Stomach (tissue), 9 donors: ENCODE results near the gene KLHDC1. TPM values are rescaled to one million over a fixed set of nuclear protein-coding genes. Genes with fewer than 3 reads are reported as not detected.

Experiments
- DNase-seq, 2 donors: peaks; one replicate each; pipeline versions ENCODE4 v3.0.0 to v3.0.0-alpha.2; 2013 to 2019
- H3K27ac ChIP-seq, 5 donors: fragments of 200-600 bp in 4 of 5; sonication (generic) in 4 of 5; one replicate each; pipeline ENCODE4 v1.5.1; 2013 to 2019; ENCODE audit warnings: mild to moderate bottlenecking in 1 of 5, moderate library complexity in 1 of 5
- H3K27me3 ChIP-seq, 3 donors: fragments of 200-600 bp; sonication (generic); one replicate each; pipeline ENCODE4 v1.5.1; 2017 to 2019; ENCODE audit warnings: mixed run types in 1 of 3
- H3K36me3 ChIP-seq, 4 donors: fragments of 200-600 bp; sonication (generic); 1 replicate in 3 of 4; 2 replicates in 1 of 4; pipeline ENCODE4 v1.5.1; 2016 to 2019
- H3K4me1 ChIP-seq, 4 donors: fragments of 200-600 bp; sonication (generic); one replicate each; pipeline ENCODE4 v1.5.1; 2016 to 2019
- H3K4me3 ChIP-seq, 4 donors: fragments of 200-600 bp; sonication (generic) in 3 of 4; one replicate each; pipeline ENCODE4 v1.5.1; 2016 to 2019; ENCODE audit warnings: mild to moderate bottlenecking in 1 of 4
- H3K9me3 ChIP-seq, 4 donors: fragments of 200-600 bp; sonication (generic); one replicate each; pipeline ENCODE4 v1.5.1; 2016 to 2019
- CTCF ChIP-seq, 7 experiments: fragments of 450-650 bp in 4 of 7; fragments of 200-600 bp in 3 of 7; sonication (generic) in 3 of 7; IDR thresholded peaks; one replicate each; pipeline ENCODE4 v1.5.1; 2016 to 2019; ENCODE audit warnings: antibody characterized with exemption in 7 of 7, control low read depth in 2 of 7, mild to moderate bottlenecking in 1 of 7
- EP300 ChIP-seq: sonication (generic); formaldehyde crosslinking; IDR thresholded peaks from one replicate; pipeline ENCODE4 v1.6.1; 2017; ENCODE audit warnings: antibody characterized with exemption
- POLR2A ChIP-seq, 4 donors: fragments of 450-650 bp; IDR thresholded peaks; one replicate each; pipeline ENCODE4 v1.6.1; 2016; ENCODE audit warnings: antibody characterized with exemption in 4 of 4, control low read depth in 2 of 4, mild to moderate bottlenecking in 1 of 4, moderate library complexity in 1 of 4
- POLR2AphosphoS5 ChIP-seq, 3 donors: sonication (generic); formaldehyde crosslinking; IDR thresholded peaks; one replicate each; pipeline ENCODE4 v1.6.1; 2016; ENCODE audit warnings: antibody characterized with exemption in 3 of 3
- WGBS, 5 donors: extraction: QIAGEN DNeasy Blood & Tissue Kit in 3 of 5; methylation state at CpG; one replicate each; pipeline versions ENCODE4 v1.1.5 to v1.1.7; 2013 to 2018; 5-methylcytosine and 5-hydroxymethylcytosine counted together
- intact Hi-C: fragments of 100-400 bp; cut with DNase I; formaldehyde crosslinking; loops from one replicate; pipeline ENCODE4 v1.15.1; 2023; ENCODE audit warnings: low total_unique reads
- polyA plus RNA-seq, 3 donors: library from polyadenylated mRNA; stranded (reverse); fragments of 200-250 nt; gene quantifications; one replicate each; pipeline ENCODE4 v1.2.3, GENCODE V29; 2013
- total RNA-seq, 5 donors: library from RNA; depleted of rRNA; stranded (reverse); fragments of >200 nt; gene quantifications; one replicate each; pipeline versions ENCODE4 v1.1.0 to v1.2.3, GENCODE V29; 2014 to 2016
- donor health status: healthy with polysubstance abuse.
- donor health status: Bipolar disorder and iron deficiency.
- donor health status: healthy.

KLHDC1 gene
- total and polyA plus RNA-seq, 8 donors, result 0.58 to 20.2 (median 2.2) TPM

GRCh38 chr14:49679271-49679670 is 13.6 kb upstream of the KLHDC1 start:
- Histone ChIP-seq H3K9me3 (no peaks in the 10 kb centered on the region), H3K36me3 (peaks cover 0 to 15% (median 5%) of the 10 kb centered on the region in 4 donors), H3K4me1 (no peaks in the 10 kb centered on the region), H3K27ac (no peak overlapping the region), H3K4me3 (no peak overlapping the region), H3K27me3 (no peaks in the 10 kb centered on the region)
- 64 to 79% (median 72%) methylated on average over 2 of the region's 2 CpGs for whole genome bisulfite sequencing, 5 donors
- intact Hi-C loops, result no loop called here
- TF ChIP-seq EP300 (no peak), POLR2A (IDR thresholded peaks at IDR 0.05) (no peak), POLR2AphosphoS5 (IDR thresholded peaks at IDR 0.05) (no peak)
- DNase-seq, result no peak

GRCh38 chr14:49686425-49686824 is 6.5 kb upstream of the KLHDC1 start:
- Histone ChIP-seq H3K4me3 (no peak overlapping the region), H3K4me1 (peaks cover 9 to 19% (median 15%) of the 10 kb centered on the region in 4 donors), H3K36me3 (peaks cover 0 to 10% (median under 1%) of the 10 kb centered on the region in 4 donors), H3K9me3 (no peaks in the 10 kb centered on the region), H3K27me3 (no peaks in the 10 kb centered on the region), H3K27ac (no peak overlapping the region)
- intact Hi-C loops, result no loop called here
- 85 to 97% (median 94%) methylated on average over 4 of the region's 4 CpGs for WGBS, 5 donors
- no peak for DNase-seq
- TF ChIP-seq POLR2A (IDR thresholded peaks at IDR 0.05), result no peak
- no peak for TF ChIP-seq EP300
- TF ChIP-seq POLR2AphosphoS5 (IDR thresholded peaks at IDR 0.05), result no peak
- no peak for TF ChIP-seq CTCF (IDR thresholded peaks at IDR 0.05)

GRCh38 chr14:49687942-49688700 is 4.8 kb upstream of the KLHDC1 start, which contains the start of gene POLE2:
POLE2 (minus strand) TSS chr14:49688214; CDS start chr14:49688203, 11 bp downstream.
- Histone ChIP-seq H3K27me3 (no peaks in the 10 kb centered on the region), H3K4me1 (peaks cover 14 to 34% (median 25%) of the 10 kb centered on the region in 4 donors), H3K9me3 (no peaks in the 10 kb centered on the region), H3K4me3 (peak within 1 kb of the TSS; percentile 70 to 90 (median 80)), H3K36me3 (no peaks in the 10 kb centered on the region), H3K27ac (peak within 1 kb of the TSS; percentile 57 to 87 (median 83))
- intact Hi-C loops, result no loop called here
- peak; percentile 78 to 94 for DNase-seq
- TF ChIP-seq POLR2A (IDR thresholded peaks at IDR 0.05) (no peak), POLR2AphosphoS5 (IDR thresholded peaks at IDR 0.05) (peak in 2 of 3 donors; percentile 14 to 71)
- 5 to 17% (median 6%) methylated on average over 23 to 67 of the region's 67 CpGs for WGBS, 5 donors

GRCh38 chr14:49688701-49689030 is 4.3 kb upstream of the KLHDC1 start:
- Histone ChIP-seq H3K27me3 (no peaks in the 10 kb centered on the region), H3K36me3 (no peaks in the 10 kb centered on the region), H3K4me1 (peaks cover 14 to 34% (median 25%) of the 10 kb centered on the region in 4 donors), H3K4me3 (peak overlapping the region; percentile 70 to 90 (median 80)), H3K27ac (peak overlapping the region in 4 of 5 donors; percentile 76 to 87 (median 84)), H3K9me3 (no peaks in the 10 kb centered on the region)
- DNase-seq, result no peak
- TF ChIP-seq POLR2AphosphoS5 (IDR thresholded peaks at IDR 0.05) (no peak), CTCF (IDR thresholded peaks at IDR 0.05) (no peak), EP300 (no peak), POLR2A (IDR thresholded peaks at IDR 0.05) (no peak)
- WGBS, 5 donors, result 87 to 93% (median 91%) methylated on average over 8 of the region's 8 CpGs
- intact Hi-C loops, result no loop called here

GRCh38 chr14:49691031-49691430 is 1.9 kb upstream of the KLHDC1 start:
- WGBS, 5 donors, result 67 to 77% (median 70%) methylated on average over 4 of the region's 4 CpGs

More at GRCh38 chr14:49691031-49691430, 1.9 kb upstream of the KLHDC1 start:
- Histone ChIP-seq H3K4me1 (peaks cover 19 to 51% (median 36%) of the 10 kb centered on the region in 4 donors), H3K36me3 (no peaks in the 10 kb centered on the region), H3K9me3 (no peaks in the 10 kb centered on the region), H3K4me3 (no peak overlapping the region), H3K27ac (peak overlapping the region in 1 of 5 donors; percentile 96), H3K27me3 (no peaks in the 10 kb centered on the region)
- peak in 1 of 2 donors; percentile 11 for DNase-seq
- intact Hi-C loops, result no loop called here
- TF ChIP-seq EP300 (no peak), POLR2A (IDR thresholded peaks at IDR 0.05) (no peak), POLR2AphosphoS5 (IDR thresholded peaks at IDR 0.05) (no peak), CTCF (IDR thresholded peaks at IDR 0.05) (no peak)
